Upper lobe of left lung (tissue), 6 donors: ENCODE data around the gene LRRK1. TPM values are rescaled to one million over a fixed set of nuclear protein-coding genes. Genes with fewer than 3 reads are reported as not detected.

ENCODE experiments used
- ATAC-seq, 2 donors: fragments of 200-7000 bp; cut with Tn5 transposase; one replicate each; pipeline ENCODE4 v1.9.1; 2022; ENCODE audit warnings: mild to moderate bottlenecking in 2 of 2, moderate library complexity in 2 of 2; ENCODE audit not compliant: low FRiP score in 2 of 2
- DNase-seq, 2 donors: peaks; one replicate each; pipeline ENCODE4 v3.0.0-alpha.2; 2019 to 2020
- H3K27ac ChIP-seq, 4 donors: fragments of 200-600 bp; sonication (generic); one replicate each; pipeline ENCODE4 v1.5.1; 2016 to 2019
- H3K27me3 ChIP-seq, 4 donors: fragments of 200-600 bp; sonication (generic); one replicate each; pipeline ENCODE4 v1.5.1; 2017 to 2019
- H3K36me3 ChIP-seq, 4 donors: fragments of 200-600 bp; sonication (generic); one replicate each; pipeline ENCODE4 v1.5.1; 2016 to 2019
- H3K4me1 ChIP-seq, 4 donors: fragments of 200-600 bp; sonication (generic); one replicate each; pipeline ENCODE4 v1.5.1; 2018 to 2019
- H3K4me3 ChIP-seq, 4 donors: fragments of 200-600 bp; sonication (generic); one replicate each; pipeline ENCODE4 v1.5.1; 2017 to 2019; ENCODE audit warnings: mild to moderate bottlenecking in 2 of 4, moderate library complexity in 1 of 4
- H3K9me3 ChIP-seq, 4 donors: fragments of 200-600 bp; sonication (generic); one replicate each; pipeline ENCODE4 v1.5.1; 2018 to 2019
- CTCF ChIP-seq, 6 experiments: fragments of 450-650 bp in 4 of 6; fragments of 200-600 bp in 2 of 6; sonication (generic) in 2 of 6; IDR thresholded peaks; one replicate each; pipeline ENCODE4 v1.5.1; 2016 to 2019; ENCODE audit warnings: antibody characterized with exemption in 6 of 6
- EP300 ChIP-seq, 4 donors: sonication (generic); formaldehyde crosslinking; IDR thresholded peaks; one replicate each; pipeline ENCODE4 v1.5.1; 2017; ENCODE audit warnings: antibody characterized with exemption in 4 of 4, control low read depth in 2 of 4
- POLR2A ChIP-seq, 4 donors: fragments of 450-650 bp; IDR thresholded peaks; one replicate each; pipeline ENCODE4 v1.5.1; 2016 to 2017; ENCODE audit warnings: antibody characterized with exemption in 4 of 4, mild to moderate bottlenecking in 2 of 4
- POLR2AphosphoS5 ChIP-seq, 2 donors: sonication (generic); formaldehyde crosslinking; IDR thresholded peaks; one replicate each; pipeline ENCODE4 v1.5.1; 2017; ENCODE audit warnings: antibody characterized with exemption in 2 of 2
- WGBS, 2 donors: methylation state at CpG; one replicate each; pipeline ENCODE4 v1.1.5; 2017 to 2018; 5-methylcytosine and 5-hydroxymethylcytosine counted together
- total RNA-seq, 6 donors: library from RNA; depleted of rRNA in 4 of 6; stranded (reverse); fragments of >200 nt in 4 of 6; gene quantifications; one replicate each; pipeline versions ENCODE4 v1.1.0 to v1.2.1, GENCODE V29; 2016 to 2021
- donor health status: DM: no; HTN: no; CAD: no; lungs with moderate emphysema.
- donor health status: DM: no; HTN: yes; CAD: no; lungs with severe emphysema.

Gene LRRK1
- total RNA-seq, 6 donors from 2014 or later, result 15.0 to 47.1 (median 31.2) TPM

- H3K36me3 ChIP-seq, result peaks cover 8 to 65% (median 43%) of the 10 kb centered on the region in 4 donors
- H3K27me3 ChIP-seq, result no peaks in the 10 kb centered on the region
- 89 to 90% methylated on average over 17 to 27 of the region's 28 CpGs for WGBS, 2 donors
- peak in 1 of 2 donors; percentile 60 for DNase-seq
- no peak overlapping the region for H3K4me3 ChIP-seq
- H3K27ac ChIP-seq, result no peak overlapping the region
- TF ChIP-seq POLR2A (IDR thresholded peaks at IDR 0.05) (no peak), EP300 (IDR thresholded peaks at IDR 0.05) (no peak), CTCF (IDR thresholded peaks at IDR 0.05) (no peak), POLR2AphosphoS5 (IDR thresholded peaks at IDR 0.05) (no peak)
- H3K4me1 ChIP-seq, result peaks cover 0 to 4% (median 0%) of the 10 kb centered on the region in 4 donors
- ATAC-seq, result no peak
- no peaks in the 10 kb centered on the region for H3K9me3 ChIP-seq
These were observed 132.3 kb downstream of the LRRK1 start for GRCh38 chr15:101051291-101052030.

GRCh38 chr15:101052031-101052620 lies 133.0 kb downstream of the LRRK1 start:
- H3K27me3 ChIP-seq, result no peaks in the 10 kb centered on the region
- WGBS, 2 donors, result 82 to 91% methylated on average over 13 of the region's 13 CpGs
- H3K36me3 ChIP-seq, result peaks cover 8 to 65% (median 43%) of the 10 kb centered on the region in 4 donors
- no peak overlapping the region for H3K27ac ChIP-seq
- H3K4me1 ChIP-seq, result peaks cover 0 to 4% (median 0%) of the 10 kb centered on the region in 4 donors
- no peak for DNase-seq
- H3K4me3 ChIP-seq, result no peak overlapping the region
- no peaks in the 10 kb centered on the region for H3K9me3 ChIP-seq
- no peak for ATAC-seq
- no peak for TF ChIP-seq EP300 (IDR thresholded peaks at IDR 0.05)
- TF ChIP-seq CTCF (IDR thresholded peaks at IDR 0.05), result no peak
- TF ChIP-seq POLR2A (IDR thresholded peaks at IDR 0.05), result no peak
- TF ChIP-seq POLR2AphosphoS5 (IDR thresholded peaks at IDR 0.05), result no peak

GRCh38 chr15:101052681-101053121 lies 133.5 kb downstream of the LRRK1 start:
- Histone ChIP-seq H3K9me3 (no peaks in the 10 kb centered on the region), H3K36me3 (peaks cover 8 to 65% (median 43%) of the 10 kb centered on the region in 4 donors), H3K4me3 (no peak overlapping the region), H3K27me3 (no peaks in the 10 kb centered on the region), H3K4me1 (peaks cover 0 to 3% (median 0%) of the 10 kb centered on the region in 4 donors), H3K27ac (no peak overlapping the region)
- 94 to 96% methylated on average over 6 to 20 of the region's 20 CpGs for WGBS, 2 donors
- TF ChIP-seq POLR2AphosphoS5 (IDR thresholded peaks at IDR 0.05) (no peak), POLR2A (IDR thresholded peaks at IDR 0.05) (no peak), EP300 (IDR thresholded peaks at IDR 0.05) (no peak)
- ATAC-seq (no peak), DNase-seq (peak in 1 of 2 donors; percentile 73)

- Histone ChIP-seq H3K4me1 (no peaks in the 10 kb centered on the region), H3K9me3 (no peaks in the 10 kb centered on the region), H3K36me3 (peaks cover 8 to 67% (median 42%) of the 10 kb centered on the region in 4 donors), H3K27ac (no peak overlapping the region), H3K4me3 (no peak overlapping the region), H3K27me3 (no peaks in the 10 kb centered on the region)
- WGBS, 2 donors, result 95 to 96% methylated on average over 20 to 33 of the region's 34 CpGs
- DNase-seq (peak in 1 of 2 donors; percentile 83), ATAC-seq (no peak)
- TF ChIP-seq POLR2A (IDR thresholded peaks at IDR 0.05) (no peak), POLR2AphosphoS5 (IDR thresholded peaks at IDR 0.05) (no peak), CTCF (IDR thresholded peaks at IDR 0.05) (no peak), EP300 (IDR thresholded peaks at IDR 0.05) (no peak)
These were observed 134.1 kb downstream of the LRRK1 start for GRCh38 chr15:101053261-101053660.

GRCh38 chr15:101054116-101054515 lies 135.0 kb downstream of the LRRK1 start:
- no peak overlapping the region for H3K4me3 ChIP-seq
- no peaks in the 10 kb centered on the region for H3K9me3 ChIP-seq
- no peak overlapping the region for H3K27ac ChIP-seq
- ATAC-seq (no peak), DNase-seq (no peak)
- TF ChIP-seq CTCF (IDR thresholded peaks at IDR 0.05), result no peak
- TF ChIP-seq EP300 (IDR thresholded peaks at IDR 0.05), result no peak
- TF ChIP-seq POLR2AphosphoS5 (IDR thresholded peaks at IDR 0.05), result no peak
- TF ChIP-seq POLR2A (IDR thresholded peaks at IDR 0.05), result no peak
- WGBS, 2 donors, result 94% methylated on average over 9 of the region's 9 CpGs
- H3K4me1 ChIP-seq, result no peaks in the 10 kb centered on the region
- H3K36me3 ChIP-seq, result peaks cover 8 to 67% (median 36%) of the 10 kb centered on the region in 4 donors
- H3K27me3 ChIP-seq, result no peaks in the 10 kb centered on the region
